Amniotic epithelial cell (primary cell): ENCODE results near the gene UMPS.
A peak's percentile ranks its signal among the peaks of the same experiment; 100 is the strongest.

Experiments used
- DNase-seq: peaks from one replicate; pipeline ENCODE4 v3.0.0-alpha.2; 2010; ENCODE audit warnings: low read depth

UMPS gene

DNA sequence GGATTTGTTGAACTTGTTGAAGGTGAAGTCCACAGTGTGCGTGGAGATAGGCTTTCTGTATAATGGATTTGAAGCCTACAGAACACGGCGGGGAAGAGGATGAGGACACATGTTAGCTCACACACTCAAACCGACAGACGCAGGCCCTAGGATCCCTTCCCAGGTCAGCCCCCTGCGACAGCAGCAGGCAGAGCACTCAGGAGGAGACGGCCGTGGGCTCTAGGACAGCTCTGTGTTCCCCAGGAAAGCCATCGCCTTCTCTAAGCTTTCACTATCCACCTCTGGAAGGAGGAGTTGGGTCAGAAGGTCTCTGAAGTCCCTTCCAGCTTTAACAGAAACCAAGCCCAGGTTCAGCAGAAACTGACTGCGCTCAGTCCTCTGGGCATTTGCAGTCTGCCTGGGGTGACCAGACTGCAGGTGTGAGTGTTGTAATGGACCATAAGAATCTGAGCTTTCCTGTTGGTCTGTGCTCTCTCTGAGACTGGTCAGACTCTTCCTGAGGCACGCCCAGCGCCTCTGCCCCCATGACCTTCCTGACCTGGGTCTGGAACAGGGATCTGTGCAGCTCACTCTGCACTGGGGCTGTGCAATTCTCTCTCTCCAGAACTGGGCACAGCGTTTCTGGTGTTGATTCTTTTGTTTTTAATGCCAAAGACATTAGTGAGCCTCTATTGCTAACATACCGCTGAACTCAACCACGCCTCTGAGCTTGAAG lies 33.5 kb downstream of the UMPS start:
- no peak for DNase-seq

DNA sequence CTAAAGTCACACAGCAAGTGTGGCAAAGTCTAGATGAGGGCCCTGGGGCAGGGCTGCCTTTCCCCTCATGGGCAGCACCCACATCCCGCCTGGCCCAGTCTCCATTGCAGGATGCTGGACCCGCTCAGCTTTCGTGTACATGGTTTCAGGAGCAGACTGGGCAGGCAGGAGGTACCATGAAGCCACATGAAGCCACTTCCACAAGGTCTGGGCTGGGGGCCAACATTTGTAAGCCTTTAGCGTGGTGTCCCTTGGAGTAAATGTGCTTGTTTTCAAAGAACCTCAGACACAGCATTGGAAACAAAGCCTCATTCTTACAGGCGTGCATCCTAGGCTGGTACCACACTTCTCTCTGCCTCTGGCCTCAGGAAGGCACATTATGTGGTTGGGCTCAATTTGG lies 34.5 kb downstream of the UMPS start:
- DNase-seq: no peak

DNA sequence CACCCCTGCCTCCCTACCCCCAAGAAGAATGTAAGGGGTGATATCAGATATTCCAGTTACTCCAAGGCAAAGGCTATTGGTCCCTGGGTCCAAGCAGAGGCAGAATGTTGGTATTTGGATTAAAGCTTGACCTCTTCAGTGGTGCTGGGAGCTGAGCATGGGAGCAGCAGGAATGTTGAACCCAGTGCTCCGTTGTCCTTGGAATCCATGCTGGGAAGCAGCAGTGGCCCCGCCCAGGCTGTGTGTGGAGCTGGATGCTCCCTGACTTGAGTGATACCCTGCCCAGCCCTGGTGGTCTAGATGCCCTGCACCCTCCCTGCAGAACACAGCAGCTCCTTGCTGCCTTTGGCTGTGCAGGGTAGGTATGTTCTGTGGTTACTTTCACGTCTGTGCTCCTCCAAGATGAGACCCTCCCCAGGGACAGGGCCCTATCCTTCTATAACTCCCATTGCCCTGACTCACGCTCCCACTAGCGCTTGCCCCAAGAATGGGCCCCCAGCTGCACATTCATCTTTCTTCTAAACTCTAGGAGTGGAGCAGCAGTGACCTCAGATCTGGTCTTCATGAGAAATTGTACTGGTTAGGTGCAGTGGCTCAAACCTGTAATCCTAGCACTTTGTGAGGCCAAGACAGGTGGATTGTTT lies 35.1 kb downstream of the UMPS start:
- DNase-seq: no peak

DNA sequence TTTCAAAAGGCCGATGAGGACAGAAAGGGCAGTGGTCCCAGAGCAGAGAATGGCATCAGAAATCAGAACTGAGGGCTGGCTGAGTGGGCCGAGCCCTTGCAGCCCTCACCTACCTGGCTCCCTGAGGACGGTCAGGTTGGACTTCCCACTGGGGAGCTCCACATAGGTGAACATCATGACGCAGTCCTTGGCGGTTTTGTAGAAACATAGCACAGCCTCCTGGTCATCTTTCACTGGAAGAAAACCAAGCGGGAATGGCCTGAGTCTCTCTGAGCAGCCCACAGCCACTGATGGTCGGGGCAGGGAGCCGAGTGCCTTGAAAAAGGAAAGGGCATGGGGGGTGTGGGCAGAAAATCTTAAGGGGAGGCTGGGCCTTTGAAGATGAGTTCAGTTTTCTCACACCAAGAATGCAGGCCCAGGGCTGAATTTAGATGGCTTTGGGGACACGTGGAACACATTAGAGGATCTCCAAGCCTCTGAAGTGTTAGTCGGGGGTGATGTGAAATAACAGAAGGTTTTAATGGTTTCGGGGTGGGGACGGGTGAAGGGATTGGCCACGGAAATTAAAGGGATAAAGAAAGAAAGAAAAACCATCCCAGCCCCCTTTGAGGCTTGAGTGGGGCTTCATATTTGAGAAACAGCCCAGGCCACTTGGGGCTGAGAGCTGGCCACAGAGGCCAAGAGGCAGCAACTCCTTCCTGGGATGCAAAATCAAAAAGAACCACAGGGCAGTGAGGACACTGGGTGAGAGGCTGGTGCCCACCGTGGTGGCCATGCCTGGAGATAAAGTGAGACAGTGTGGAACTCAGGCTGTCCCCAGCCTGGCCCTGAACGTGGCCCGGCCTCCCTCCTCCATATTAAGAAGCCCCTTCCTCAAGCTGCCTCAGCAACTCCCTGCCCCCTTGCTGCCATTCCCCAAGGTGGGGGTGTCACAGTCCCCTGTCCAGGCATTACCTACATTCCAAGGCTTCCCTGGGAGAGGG lies 36.2 kb downstream of the UMPS start:
- no peak for DNase-seq

DNA sequence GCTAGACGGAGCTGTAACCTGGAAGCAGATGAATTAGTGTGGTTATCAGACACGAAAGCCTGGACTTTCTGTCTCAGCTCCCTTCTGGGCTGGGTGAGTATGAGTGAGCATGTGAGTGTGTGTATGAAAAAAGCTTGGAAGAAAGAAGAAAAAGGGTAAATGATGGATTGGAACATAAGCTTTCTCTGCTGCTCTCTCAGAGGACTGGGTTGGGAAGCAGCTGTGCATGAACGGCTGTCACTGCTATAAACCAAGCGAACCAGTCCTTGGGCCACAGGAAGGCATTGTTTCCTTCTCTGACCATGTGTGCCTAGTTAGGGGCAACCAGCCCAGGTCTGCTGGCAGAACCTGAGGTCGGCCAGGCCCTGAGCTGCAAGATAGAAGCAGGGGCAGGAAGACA lies 37.0 kb downstream of the UMPS start:
- no peak for DNase-seq

DNA sequence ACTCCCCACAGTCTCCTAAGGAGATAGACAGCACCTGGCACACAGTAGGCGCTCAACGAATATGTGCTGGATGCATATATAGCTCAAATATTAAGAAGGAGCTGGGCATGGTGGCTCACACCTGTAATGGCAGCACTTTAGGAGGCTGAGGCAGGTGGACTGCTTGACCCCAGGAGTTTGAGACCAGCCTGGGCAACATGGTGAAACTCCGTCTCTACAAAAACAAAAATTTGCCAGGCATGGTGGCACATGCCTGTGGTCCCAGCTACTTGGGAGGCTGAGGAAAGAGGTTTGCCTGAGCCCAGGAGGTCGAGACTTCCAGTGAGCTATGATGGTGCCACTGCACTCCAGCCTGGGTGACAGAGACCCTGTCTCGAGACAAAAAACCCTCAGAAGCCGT lies 37.4 kb downstream of the UMPS start:
- DNase-seq: no peak

DNA sequence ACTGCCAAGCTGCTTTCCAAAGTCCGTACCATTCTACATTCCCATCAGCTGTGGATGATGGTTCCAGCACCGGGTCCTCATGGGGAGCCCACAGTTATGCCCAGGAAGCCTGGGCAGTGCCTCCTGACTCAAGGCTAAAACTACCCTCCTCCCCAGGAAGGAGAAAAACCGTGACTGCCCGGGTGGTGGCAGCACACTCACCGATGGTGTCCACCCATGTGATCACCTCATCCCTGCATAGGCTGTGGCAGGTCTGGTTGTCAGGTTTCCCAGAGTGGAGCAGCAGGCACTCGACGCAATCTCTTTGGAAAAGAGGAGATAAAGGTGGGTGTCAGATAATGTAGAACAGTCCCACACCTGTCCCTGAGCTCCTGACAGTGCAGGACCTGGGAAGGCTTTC lies 38.6 kb downstream of the UMPS start:
- DNase-seq: no peak

DNA sequence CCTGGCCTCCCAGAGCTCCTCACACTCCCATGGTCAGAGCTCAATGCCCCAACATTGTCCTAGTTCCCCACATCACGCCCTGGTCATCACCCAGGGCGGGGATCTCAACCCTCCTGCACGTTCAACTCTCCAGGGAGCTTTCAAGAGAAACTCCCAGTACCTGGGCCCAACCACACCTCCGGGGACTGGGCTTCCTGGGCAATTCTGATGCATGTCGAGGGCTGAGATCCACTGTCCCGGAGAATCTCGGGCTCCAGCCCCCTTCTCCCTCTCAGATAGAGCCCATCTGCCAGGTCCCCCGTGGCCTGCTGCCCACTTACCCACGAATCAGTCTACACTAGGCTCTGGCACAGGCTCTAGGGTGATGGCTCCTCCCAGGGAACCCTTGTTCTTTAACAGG lies 39.2 kb downstream of the UMPS start:
- no peak for DNase-seq

DNA sequence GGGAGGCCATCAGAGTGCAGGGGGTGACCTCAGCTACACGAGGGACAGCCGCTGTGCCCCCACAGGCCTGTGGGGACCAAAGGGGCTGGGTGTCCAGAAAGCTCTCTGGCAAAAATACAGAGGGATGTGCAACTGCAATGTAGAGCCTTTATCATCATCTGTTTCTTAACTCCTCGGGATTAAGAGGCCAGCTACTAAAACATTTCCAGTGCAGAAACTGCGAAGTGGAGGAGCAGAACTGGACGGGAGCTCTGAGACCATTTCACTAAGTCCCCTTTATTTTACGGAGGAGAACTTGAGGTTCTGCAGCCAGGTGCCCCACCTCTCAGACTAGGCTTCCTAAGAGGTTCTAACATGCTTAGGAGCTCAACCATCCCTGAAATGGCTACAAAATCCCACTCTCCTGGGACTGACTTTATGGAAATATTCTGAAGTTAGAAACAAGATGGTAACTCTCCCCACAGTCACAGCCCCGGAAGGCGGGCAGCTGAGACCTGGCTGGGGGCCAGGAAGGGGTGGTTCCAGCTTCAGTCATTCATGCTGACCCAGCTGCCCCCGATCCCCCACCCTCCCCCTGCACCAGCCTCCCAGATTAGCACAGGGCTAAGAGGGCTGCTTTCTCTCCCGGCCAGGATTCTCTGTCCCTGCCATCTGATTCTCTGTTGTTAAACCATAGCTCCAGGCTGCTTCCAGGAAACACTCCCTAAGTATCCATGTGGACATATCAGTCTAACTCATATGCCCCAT lies 40.3 kb downstream of the UMPS start:
- peak; percentile 69 for DNase-seq

DNA sequence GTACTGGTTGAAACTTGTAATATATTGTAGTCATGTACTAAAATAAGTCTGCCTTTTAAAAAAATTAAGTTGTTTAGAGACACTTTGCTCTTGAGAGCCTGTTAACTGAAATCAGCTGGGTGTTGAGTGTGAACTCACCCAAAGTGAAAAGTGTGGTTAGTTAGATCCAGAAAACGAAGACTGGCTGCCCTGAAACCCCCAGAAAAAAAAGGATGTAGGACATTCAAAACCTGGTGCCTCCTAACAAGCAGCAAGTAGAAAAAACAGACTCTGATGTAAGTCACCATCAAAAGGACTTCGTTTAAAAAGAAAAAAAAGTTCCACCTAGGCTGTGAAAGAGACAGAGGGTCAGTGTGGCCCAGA lies 40.8 kb downstream of the UMPS start:
- no peak for DNase-seq

DNA sequence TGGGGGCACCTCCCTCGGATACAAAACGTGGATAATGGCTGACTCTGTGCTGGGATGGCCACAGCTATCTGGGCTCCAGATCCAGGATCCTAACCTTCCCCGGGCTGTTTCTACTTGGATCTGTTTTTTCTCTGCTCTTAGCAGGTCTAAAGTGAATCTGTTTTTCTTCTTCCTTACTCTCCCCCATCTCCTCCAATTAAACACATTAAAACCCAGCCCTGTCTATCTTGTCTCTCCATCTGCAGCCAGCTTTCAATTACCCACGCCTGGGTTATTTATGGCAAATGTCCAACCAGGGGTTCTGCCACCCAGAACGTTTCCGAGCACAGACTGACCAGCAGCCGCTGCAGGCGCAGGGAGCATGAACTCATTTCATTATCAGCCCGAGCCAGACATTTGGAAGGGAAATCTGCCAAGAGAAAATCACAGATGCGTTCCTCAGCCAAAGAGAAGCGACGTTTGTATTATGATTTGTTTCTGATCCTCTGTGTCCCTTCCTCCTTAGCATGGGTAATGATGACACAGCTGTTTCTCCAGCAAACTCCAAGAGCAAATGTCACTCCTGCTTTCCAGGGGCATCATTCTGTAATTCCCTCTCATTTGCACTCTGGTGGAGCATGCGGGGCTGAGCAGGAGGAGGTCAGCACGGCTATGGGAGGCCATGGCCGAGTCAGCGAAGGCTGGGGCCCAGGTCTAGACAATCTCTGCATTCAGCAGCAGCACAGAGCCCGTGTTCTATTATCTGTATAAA lies 42.0 kb downstream of the UMPS start:
- DNase-seq: peak; percentile 88

DNA sequence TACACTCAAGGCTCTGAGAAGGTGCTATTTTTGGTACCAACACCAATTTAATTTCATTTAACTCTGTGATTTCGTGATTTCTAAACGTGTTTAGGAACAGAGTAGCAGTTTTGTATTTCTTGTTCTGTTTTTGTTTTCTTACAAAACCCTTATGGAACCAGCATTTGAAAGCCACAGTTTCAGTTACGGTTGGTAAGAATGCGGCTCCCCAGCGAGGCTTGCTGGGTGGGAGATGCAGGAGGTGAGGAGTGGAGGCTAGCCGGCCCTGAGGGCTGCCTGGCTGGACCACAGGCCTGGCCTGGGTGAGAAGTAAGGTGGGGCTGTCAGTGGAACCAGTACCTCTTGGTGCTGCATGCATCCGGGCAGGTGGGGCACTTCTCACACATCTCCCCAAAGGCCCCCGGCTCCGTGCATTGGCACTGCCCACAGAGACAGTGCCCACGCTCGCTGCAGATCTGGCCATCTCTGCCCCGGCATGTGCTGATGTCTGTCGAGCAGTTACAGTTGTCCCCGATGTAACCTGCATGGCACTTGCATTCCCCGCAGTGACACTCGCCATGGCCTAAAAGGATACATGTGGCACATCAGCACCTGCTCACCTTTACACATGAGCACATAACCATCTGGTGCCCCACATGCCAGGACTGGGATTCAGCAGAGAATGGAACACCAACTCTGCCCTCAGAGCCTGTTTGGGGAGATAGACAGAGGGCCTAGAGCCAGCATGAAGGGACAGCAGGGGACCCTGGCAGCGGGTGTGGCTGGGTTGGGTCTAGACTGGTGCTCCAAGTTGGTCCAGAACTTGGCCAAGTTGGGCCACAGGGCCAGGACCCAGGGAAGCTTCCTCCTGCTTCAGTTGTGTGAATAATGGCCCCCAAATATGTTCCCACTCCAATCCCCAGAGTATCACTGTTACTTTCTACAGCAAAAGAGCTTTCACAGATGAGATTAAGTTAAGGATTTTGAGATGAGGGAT lies 43.4 kb downstream of the UMPS start:
- no peak for DNase-seq

DNA sequence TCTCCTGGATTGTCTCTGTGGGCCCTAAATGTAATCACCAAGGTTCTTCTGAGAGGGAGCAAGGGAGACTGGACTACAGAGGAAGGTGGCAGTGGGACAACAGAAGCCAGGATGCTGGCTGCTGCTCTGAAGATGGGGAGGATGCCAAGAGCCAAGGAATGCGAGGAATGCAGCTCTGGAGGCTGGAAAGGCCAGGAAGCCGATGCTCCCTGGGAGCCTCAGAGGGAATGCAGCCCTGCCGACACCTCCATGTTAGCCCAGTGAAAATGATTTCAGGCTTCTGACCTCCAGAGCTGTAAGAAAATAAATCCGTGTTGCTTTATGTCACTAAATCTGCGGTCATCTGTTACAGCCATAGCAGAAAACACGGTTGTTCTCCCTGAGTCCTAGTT lies 44.1 kb downstream of the UMPS start:
- DNase-seq: peak; percentile 73

DNA sequence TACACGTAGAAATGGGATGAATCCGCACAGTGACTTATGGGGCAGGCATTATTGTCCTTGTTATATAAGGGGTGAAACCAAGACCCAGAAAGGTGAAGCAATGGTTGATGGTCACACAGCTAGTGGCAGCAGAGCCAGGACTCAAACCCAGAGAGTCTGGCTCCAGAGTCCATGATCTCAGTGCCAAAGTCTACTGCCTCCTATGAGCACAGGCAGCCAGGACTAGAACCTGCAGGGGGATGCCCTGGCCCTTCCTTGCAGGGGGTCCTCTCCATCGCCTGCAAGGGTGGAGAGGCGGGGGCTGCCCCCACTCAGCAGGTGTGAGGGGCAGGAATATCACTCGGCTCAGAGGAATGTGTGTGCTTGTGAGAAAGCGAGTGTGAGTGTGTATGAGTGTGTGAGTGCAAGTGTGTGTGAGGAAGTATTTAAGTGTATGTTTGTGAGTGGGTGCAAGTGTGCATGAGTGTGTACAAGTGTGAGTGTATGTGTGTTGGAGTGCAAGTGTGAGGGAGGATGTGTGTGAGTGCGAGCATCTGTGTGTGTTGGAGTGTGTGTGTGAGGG lies 44.7 kb downstream of the UMPS start:
- DNase-seq: no peak

DNA sequence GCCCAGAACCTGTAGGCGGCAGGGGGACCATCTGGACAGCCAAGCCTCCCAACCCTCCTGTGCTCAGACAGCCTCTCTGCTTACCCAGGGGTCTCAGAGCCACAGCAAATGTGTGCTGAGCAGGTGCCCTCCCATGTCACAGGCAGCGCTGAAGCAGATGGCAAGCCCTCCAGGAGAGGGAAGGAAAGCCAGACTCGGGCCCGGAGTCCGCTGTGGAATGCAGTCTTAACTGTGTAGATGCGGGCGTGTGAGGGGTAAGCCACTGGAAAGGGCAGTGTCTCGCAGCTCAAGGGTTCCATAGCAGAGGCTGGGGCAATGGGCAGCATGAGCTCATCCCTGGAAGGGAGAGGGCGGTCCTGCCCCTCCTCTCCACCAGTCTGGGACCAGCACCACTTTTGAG lies 45.6 kb downstream of the UMPS start:
- no peak for DNase-seq

DNA sequence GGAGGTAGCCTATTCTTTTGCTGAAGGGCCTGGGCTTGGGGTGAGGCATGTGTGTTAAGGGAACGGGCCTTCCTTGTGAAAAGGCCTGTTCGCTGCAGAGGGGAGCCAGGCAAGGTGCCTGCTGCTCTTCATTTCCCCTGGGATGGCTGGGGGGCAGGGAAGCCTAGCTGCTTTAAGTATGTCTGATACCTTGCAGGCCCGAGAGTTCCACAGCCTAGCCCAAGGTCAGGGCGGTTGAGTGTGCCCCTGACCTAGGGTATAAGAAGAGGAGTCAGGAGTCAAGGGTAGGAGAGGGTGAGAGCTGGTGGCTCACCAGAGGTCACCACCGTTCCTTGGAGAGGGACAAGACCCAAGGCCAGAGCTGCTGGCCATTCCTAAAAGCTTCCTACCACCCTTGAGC lies 46.6 kb downstream of the UMPS start:
- DNase-seq: no peak

DNA sequence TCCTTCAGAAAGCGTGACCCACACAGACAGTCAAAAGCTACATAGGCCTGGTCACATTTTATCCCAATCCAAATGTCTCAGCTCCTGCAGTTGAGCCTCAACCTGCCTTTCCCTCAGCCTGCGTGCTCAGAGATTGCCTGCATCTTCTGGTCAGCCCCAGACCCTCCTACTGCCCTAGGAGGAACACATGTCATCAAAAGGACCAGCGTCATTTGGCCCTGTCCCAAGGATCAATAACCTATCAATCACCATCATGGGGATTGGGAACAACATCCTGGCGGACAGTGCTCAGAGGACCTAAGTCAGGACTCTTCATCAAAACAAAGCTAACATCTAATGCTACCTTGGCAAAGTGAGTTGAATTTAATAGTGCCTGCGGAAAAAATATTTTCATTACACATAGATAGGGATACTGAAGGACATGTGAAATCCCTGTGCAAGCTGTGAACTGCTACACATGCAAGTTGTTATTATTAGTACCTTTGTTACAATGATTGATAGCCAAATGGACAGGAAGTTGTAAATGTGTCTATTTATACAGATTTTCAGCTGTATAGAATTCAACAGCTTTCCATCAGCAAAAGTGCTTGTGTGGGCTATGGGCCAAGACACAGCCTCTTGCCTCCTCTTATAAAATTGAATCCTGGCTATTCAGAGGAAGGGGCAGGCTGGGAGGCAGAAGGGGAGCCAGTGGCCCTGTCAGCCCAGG lies 47.7 kb downstream of the UMPS start:
- DNase-seq: no peak

DNA sequence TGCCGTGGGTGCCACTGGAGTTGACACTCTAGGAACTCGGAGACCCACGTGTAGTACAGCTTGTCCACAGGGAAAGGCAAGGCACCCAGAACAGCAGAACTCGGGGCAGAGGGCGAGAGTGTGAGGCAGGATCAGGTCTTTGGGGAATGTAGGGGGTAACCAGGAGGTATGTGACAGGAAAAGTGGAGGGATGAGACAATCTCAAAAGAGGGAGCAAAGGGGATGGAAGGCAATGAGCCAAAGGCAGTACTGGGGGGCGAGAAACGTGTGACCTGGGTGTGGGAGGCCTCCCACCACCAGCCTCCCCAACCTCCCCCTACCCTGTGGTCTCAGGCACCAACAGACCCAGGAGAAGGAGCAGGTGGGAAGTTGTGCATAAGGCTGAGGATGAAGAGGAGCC lies 48.9 kb downstream of the UMPS start:
- no peak for DNase-seq

DNA sequence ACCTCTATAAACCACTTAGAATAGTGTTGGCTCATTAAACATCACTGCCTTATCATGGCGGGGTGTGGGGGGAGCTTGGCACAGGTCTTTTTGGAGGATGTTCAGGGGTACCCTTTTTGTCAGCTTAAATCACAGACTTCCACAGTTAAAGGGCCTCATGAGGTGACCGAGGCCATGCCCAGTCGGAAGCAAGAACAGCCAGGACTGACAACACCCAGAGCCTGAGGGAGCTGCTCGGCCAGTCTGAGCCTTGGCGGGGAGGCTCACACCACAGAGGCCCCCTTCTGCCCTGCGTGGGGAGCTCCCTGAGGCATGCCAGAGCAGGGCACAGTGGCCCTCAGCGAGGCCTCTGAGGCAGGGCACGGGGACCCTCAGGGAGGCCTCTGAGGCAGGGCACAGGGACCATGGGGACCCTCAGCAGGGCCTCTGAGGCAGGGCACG lies 49.5 kb downstream of the UMPS start:
- no peak for DNase-seq
